NOMO-1 treated with dmso at 0.1 percent for 144 hours (cell line): ENCODE measurements around the gene ABCB9.
"Not testable (repeated sequence)": the region's sequence is repeated elsewhere in the genome, so short reads cannot be mapped to it uniquely, and the experiment has no call there.

Experiments
- DNase-seq: peaks from one replicate; lab custom pipeline; 2025; ENCODE audit not compliant: unreplicated experiment; lab: John Stamatoyannopoulos, UW

Gene ABCB9

DNA sequence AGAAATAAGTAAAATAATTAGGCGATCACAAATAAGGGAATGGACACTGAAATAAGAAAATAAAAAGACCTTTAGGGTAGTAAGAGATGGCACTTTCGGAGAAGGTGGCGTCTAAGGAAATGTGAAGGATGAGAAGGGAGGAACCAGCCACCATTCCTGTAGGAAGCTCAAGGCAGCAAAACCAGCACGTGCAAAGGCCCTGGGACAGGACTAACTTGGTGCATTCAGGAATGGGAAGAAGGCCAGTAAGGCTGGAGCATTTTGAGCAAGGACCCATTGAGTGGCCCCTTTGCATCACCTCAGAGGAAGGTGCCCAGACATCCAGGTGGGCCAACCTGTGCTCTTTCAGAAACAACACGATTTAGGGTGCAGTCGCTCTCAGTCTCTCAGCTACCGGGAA lies 69.6 kb downstream of the ABCB9 start:
- no peak for DNase-seq

DNA sequence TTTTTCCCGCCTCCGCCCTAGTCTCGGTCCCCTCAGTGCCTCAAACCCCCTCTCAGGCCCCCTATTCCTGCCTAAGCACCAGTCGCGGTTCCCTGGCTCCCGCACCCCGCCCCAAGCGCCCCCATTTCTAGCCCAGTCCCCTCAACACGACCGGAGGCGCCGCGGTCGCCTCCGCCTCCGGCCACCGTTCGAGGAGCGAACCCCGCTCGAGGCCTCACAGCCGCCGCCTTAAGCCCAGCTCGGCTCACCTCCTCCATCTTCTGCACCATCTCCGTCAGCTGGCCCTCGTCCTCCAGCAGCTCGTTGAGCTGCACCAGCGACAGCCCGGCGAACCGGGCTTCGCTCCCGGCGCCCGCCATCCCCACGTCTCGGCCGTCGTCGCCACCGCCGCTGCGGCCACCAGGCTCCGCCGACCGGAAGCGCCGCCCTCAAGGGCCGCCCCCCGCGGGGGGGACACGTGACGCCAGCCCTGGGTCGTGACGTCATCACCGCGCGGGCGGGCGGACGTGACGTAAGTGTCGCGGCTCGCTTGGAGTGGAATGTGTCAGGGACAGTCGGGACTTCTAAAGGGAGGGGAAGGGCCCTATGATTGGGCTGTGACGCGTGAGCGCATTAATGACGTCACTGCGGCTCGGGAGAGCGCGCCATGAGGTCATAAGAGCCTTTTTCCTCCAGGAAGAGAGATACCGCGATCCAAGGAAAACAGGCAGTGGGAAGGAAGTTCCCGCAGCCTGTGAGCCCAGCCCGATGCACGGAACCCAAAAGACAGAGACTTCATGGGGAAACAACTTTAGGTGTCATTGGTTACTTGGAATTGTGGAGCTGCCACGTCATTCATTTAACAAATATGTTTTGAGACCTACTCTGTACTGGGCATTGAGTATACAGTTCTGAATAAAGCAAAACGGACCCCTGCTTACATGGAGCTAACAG lies 70.3 kb downstream of the ABCB9 start, which contains the start of gene VPS37B:
Gene VPS37B, minus strand, starts transcription at position 421 of the 933 bp plus-strand sequence. Its CDS starts 62 bp downstream, at position 359.
- DNase-seq, result peak; percentile 56

DNA sequence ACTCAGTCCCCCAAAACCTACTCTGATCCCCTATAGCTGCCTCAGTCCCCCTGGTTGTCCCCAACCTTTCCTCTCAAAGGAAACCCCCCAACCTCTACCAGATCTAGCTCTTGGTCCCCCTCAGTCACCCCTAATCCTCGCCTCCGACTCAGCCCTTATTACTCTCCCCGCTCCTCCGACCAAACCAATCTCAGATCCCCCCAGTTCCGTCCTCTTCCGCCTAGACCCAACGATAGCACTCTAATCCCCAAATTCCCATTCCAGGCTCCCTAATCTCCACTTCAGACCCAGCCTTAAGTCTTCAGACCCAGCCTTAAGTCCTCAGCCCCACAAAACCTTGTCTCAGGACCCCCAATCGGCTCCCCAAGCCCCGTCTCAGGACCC lies 71.0 kb downstream of the ABCB9 start:
- no peak for DNase-seq

DNA sequence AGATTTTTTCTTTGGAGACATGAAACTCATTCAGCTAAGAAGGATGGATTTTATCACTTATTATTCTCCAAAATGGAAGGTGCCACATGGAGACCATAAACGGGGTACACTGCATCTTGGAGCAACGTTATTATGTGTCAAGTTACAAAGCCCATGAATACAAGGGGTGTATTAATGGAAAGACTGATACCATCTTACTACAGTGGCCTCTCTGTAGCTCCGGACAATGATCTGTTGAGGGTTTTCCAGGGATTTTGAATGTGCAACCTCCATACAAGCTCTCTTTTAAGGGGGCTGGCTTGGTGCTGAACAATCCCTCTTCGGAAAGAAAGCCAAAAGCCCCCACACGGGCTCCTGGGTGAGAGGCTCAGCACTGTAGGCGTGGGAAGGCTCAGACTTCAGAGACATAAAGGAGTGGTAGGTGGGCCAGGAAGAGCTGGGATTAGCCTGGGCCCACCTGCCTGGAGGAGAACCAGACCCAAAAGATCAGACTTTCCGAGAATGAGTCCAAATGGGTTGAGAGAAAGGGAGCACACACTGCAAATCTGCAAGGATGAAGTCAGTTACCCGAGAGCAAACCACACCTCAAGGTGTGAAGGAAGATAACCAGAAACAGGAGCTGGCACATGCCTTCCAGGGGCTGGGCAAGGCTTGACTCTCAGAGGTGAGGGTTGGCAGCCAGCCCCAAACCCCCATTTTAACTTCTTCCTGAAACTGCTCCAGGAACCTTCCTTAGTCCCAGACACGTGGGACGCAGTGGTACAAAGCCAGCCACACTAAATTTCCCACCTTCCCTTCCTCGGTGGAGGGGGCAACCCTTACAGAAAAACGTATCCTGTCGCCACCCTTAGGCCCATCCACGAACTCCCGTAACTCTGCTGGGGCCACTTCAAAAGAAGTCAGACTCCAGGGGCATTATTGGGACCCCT lies 71.8 kb downstream of the ABCB9 start:
- DNase-seq, result no peak

DNA sequence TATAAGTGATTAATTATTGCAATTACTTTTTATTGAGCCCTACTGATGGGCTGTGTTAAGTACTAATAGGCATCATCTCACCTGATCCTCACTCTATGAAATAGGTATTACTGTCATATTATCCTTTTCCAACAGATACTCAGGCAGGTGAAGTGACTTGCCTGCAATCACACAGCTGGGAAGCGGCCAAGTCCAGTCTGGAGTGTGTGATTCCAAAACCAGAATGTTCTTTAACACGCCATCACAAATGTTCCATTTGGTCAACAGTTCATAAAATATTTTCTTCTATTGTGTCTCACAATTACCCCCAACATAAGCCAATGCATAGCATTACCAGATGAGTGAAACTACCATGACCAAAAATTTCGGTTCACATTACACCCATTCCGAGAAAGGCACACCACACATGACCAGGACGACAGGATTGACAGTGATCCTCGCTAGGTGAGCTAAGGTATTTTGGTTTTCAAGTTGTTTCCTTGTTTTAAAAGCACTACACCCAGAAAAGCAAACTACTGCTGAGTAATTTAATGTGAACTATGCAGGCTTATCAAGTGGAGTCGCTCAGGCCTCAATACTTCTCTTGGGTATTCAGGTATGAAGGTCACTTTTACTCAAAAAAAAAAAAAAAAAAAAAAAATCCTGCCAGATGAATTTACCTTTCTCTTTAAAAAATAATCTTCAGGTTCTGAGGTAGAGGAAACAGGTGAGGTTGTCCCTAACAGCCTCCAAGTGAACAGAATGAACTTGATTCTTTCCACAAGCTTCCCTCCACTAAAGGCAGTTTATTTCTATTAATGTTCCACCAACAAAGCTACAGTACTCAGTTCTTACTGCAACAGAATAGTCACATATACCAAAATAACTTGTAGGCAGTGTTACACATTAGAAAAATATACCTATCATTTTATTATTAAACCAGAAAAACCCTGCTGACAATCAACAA lies 72.8 kb downstream of the ABCB9 start:
- no peak for DNase-seq

DNA sequence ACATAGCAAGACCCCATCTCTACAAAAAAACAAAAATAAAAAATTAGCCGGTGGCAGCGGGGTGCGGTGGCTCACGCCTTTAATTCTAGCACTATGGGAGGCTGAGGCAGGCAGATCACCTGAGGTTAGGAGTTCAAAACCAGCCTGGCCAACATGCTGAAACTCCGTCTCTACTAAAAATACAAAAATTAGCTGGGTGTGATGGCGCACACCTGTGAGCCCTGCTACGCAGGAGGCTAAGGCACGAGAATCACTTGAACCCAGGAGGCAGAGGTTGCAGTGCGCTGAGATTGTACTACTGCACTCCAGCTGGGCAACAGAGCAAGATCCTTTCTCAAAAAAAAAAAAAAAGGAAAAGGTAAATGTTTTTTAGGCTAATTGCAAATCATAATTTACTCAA lies 73.5 kb downstream of the ABCB9 start:
- not testable (repeated sequence) for DNase-seq

DNA sequence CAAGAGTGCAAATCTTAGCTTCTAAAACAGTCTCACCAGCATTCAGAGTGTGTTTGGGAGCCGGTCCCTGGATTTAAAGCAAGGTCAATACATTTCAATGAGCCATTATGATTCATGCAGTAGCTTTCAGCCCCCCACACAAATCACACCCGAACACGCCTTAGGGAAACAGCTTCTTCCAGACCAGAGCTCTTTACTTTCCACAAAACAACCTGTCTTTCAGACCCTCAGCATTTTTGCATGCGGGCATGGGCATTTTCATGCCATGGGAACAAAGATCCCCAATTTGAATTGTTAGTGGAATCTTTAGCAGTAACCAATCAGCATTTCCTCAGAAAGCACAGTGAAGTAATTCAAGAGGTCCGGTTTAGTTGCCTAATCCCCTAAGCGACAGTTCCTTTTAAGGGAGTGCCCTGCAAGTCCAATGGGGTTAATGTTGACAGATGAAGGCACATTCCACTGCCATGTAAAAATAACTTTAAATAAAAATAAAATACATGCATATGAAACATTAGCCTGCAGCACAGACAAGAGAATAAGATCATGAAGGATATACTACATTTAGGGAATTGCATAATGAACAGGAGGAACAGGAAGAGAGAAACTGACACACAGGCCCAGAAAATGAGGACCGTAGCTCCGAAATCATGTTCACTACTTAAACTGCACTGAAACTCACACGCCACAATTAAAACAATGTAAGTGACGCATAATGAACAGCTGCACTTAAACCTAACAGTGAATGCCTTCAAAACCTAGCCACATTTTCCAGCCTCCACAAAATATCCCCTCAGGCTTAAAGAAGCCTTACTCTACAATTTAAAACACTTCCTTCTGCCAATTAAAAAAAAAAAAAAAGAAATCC lies 74.4 kb downstream of the ABCB9 start:
- DNase-seq, result peak; percentile 41

DNA sequence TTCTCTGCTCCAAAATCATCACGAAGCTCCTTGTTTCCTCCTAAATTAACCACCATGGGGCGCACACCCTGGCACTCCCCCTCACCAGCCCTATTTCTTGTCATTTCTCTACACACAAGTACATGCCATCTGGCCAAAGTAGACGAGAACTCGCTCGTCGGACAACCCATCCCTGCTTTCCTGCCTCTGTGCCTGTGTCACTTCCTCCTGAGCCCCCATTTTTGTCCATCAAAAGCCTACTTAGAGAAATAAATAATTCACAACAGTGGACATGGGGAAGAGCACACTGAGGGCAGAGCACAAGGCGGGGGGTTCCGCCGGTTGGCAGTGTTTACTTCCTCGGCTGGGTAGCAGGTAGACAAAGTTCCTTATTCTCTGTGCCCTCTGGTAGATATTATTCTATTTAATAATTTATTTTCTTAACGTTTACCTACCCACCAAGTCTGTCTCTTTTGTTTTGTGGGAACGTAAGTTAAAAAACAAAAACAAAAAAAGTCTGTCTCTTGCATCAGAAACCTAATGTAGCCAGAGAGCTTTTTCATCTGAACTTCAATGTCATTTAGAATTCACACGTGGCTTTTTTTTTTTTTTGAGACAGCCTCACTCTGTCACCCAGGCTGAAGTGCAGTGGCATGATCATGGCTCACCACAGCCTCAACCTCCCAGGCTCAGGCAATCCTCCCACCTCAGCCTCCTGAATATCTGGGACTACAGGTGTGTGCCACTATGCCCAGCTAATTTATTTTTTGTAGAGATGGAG lies 76.3 kb downstream of the ABCB9 start:
- DNase-seq, result no peak

DNA sequence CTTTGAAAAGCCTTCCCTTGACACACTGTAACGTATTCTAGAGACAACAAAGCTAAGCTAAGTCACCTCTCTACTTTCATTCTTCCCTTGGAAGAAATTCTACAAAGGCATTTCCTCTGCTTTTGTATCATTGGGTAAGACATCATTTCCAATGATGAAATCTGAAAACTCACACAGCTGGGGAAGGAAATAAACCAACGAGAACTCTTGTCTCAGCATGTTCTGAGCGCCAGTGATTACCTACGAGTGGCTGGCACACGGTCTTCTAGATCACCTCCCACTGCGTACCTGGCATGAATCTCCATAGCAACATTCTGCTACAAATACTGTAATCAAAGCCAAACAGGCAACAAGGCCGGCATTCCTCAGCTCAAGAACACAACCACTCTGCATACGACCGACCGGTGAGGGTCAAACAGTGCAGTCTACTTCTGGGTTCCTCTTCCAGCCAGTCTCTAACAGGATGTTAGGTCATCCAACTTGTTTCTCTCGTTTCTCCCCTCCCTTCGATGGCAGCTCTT lies 78.0 kb downstream of the ABCB9 start:
- peak; percentile 84 for DNase-seq

DNA sequence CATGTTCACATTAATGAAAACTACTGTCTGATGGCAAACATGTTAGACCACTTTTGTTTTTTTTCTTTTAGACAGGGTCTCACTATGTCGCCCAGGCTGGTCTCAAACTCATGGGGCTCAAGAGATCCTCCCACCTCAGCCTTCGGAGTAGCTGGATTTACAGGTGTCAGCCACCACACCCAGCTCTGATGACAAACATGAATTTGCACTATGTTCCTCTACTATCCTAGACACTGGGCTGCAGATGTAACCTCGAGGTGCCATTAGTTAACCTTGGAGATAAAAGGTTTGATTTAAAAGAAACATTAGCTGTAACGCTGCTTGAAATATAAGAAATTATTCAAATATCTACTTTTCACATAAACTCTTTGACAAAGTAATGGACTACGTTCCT lies 78.4 kb downstream of the ABCB9 start:
- DNase-seq, result no peak

DNA sequence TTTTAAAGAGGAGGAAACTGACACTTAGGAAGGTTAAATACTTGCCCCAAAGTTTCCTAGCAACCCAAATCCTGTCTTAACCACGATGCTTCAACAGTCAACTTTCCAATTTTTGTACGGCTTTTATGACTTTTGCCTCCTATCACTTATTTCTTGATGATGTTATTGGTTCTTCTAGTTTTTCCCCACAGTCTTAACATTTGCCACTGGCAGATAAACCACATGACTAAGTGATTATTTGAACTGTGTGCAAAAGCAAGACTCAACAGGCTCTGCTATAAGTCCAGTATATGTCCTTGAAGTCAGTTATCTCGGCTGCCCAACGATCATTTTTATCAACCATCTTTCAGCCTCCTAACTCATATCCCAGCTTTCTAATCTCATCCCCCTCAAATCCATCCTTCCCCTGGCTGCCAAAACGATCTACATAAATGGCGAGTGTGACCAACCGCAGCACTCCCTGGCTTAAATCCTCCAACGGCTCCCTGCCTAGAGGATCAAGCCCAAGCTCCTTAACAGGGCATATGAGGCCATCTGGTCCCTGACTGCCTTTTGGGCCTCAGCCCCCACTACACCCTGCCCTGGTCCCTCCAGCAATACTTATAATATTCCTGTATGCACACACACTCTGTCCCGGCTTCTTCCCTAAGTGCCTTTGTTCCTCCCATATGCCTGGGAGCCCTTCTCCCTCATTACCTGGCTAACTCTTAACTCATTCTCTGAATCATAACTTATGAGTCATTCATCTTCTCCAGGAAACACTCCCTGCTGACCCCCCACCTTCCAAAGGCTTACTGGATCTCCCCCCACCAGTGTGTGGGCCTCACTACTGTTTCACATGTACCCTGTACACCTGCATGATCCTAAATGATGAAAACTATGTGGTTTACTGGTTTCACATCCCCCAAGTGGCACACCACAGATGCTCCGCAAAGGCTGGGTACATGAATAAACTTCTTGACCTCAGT lies 79.1 kb downstream of the ABCB9 start:
- DNase-seq, result no peak

DNA sequence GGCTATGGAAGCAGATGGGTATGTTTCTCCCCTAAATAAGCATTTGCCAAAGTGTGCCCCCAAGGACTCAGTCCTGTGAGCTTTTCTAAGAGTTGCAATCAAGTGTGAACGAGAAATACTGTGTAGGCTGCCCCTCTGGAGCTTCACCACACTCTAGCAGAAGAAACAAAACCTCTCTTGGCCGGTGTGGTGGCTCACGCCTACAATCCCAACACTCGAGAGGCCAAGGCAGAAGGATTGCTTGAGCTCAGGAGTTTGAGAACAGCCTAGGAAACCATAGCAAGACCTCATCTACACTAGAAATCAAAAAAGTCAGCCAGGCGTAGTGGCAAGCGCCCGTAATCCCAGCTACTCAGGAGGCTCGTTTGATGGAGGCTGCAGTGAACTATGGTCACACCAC lies 80.1 kb downstream of the ABCB9 start:
- no peak for DNase-seq

DNA sequence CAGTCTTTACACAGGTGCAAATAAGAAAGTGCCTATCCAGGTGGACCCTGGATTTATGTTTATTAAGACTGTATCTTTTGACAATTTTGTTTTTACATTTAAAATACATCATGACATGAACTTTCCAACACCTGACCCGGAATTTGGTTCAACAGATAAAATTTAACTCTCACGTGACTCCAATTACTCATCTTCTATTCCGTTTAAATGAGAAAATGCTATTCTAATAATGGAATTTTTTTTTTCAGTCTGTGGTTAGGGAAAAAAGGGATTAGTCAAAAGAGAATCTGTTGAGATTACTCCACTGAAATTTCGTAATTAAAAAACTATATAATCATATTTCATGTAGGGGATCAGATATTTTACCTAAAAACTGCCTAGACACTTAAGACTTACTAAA lies 81.4 kb downstream of the ABCB9 start:
- no peak for DNase-seq

DNA sequence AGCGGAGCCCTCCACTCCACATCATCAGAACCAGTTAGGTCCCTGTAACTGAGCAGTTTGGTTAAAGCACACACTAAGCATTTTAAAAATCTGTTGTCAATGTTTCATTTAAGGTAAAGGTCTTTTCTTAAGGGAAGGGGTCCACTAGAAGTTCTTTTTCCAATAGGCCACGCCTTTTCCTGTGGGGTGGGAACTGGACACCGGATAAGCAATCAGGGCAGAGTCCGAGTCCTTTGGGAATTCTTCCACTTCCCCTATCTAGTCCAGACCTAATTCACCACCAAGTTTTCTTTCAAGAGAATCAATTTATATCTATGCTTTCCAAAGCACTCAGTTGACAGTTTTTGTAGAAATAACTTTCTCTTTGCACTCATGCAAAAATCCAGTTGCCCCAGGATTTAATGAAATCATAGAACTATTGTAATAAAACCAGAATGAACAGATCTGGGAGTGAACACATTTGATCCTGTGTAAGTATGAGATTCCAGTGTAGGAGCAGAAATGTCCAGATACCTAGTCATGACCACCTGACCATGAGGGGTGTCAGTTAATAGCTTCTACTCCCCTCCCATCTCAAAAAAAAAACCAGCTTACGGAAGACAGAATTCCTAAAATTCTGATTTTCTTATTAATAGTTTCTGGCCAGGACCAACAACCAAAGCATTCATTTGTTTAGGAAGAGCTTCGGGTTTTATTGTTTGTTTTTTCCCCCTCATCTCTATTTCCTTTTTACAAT lies 82.0 kb downstream of the ABCB9 start:
- DNase-seq, result no peak

DNA sequence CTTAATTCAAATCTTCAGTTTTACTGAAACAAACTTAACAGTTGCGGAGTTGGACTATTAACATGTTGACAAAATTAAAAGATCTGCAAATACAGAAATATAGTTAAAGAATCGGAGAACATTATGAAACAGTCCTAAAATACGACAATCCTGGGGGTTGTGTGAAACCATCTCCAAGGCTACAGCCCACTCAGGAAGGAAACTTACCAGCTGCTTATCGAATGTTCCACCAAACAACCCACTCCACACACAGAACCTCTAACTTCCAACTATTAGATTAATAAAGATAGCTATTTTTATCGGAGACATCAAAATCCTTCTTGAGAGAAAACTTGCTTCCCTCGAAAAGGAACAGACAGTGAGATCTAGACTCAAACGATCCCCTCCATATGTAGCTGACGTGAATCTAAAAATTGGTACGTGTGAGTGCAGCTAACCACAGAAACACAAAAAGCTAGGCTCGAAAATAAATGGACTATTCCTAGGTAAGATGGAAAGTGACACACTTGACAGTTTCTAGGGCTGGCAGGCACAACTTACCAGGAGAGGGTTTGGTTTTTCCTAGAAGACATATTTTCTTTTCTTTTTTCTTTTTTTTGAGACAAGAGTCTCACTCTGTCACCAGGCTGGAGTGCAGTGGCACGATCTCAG lies 83.2 kb downstream of the ABCB9 start:
- no peak for DNase-seq

DNA sequence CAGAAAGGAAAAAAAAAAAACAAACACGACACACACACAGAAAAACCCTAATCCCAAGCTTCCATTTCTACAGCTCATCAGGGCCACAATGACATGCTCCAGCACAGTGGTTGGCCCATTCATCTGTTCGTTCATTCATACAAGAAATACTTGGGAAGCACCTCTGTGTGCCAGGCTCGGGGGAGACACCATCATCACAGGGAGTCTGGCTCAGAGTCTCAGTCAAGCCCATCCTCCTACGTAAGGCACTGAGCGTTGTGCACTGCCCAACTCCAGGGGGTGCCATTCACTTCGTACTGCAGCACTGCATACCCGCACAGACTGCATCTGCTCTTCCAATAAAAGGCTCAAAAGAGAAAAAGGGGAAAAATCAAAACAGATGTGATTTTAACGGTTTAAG lies 85.6 kb downstream of the ABCB9 start:
- DNase-seq, result no peak
